ENCODE data around the gene NADK2. TPM values are rescaled to one million over a fixed set of nuclear protein-coding genes. Genes with fewer than 3 reads are reported as not detected.

The NADK2 gene
- polyA plus RNA-seq, 1 of the 3 experiments (the other 2 are of a cell fraction) = 7.6 TPM

DNA sequence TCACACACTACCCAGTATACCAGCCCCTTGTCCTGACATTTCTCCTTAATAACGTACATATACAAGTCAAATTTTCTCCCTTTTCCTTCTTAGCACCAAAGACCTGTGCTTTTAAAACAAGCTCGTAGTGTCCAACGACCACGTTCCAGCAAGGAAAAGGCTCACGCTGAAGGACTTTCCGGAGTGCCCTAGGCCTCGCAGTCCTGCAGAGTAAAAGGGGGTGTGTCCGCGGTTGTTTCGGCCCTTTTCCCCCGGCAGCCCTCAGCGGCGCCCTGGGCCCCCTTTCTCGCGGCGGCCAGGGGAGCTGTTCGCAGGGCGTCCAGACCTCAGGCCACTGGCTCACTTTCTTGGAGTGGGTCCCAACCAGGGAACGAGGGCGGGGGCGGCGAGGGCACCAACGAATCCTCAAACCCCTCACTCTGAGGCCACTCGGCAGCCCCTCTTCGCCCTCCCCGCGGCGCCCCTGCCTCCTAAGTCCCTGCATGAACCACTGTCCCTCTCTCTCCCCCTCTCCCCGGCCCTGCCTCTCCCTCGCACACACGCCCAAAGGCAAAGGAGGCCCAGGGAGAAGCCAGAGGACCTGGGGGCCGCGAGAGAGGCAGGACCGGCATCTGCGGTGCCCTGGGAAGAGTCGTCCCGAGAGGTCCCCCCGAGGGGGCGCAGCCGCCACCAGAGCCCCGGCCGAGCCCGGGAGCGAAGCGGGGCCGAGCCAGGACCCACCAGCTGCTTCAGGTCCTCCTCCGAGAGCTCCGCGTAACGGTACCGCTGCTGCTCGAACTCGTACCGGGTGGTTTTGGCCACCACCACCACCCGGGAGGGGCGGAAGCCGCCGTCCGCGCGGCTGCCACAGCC is 720 bp downstream of the NADK2 start:
- no peaks in the 10 kb centered on the region for H3K36me3 ChIP-seq (replicated peaks in 1 of 2; ENCODE audit: control insufficient read depth in 1 of 2, insufficient read depth in 2 of 2, low read length in 1 of 2)
- no peaks in the 10 kb centered on the region for H3K9me2 ChIP-seq
- ChIA-PET CTCF (interaction anchor here (0.6 to 2.3 kb wide), 32 partner anchors 8 to 455 kb away, joined by 3 to 17 read pairs (median 4); partner anchors contain the start of gene LMBRD2), POLR2A (interaction anchor here (0.9 to 2.0 kb wide), 8 partner anchors 9 to 90 kb away, joined by 3 to 11 read pairs (median 3); partner anchors contain the start of genes LMBRD2 and SKP2)
- peak; percentile 77 for DNase-seq
- H2AFZ ChIP-seq (ENCODE audit: low read depth) = peak overlapping the region; percentile 85
- H3F3A ChIP-seq (replicated peaks; ENCODE audit: insufficient read depth) = peaks cover 10% of the 10 kb centered on the region
- H3K4me2 ChIP-seq = peak overlapping the region; percentile 96
- no peaks in the 10 kb centered on the region for H3K27me3 ChIP-seq (ENCODE audit: insufficient read depth)
- WGBS (ENCODE audit: low lambda C conversion rate) = under 1% methylated on average over 26 of the region's 61 CpGs
- peak; percentile 33; the same call in 1 of the 2 replicates for TF ChIP-seq YY1 (IDR thresholded peaks at IDR 0.05; ENCODE audit: low read depth)
- TF ChIP-seq CHD2 (IDR thresholded peaks at IDR 0.05; ENCODE audit: low read length, partially characterized antibody) = no peak
- TF ChIP-seq, protein P1, sequence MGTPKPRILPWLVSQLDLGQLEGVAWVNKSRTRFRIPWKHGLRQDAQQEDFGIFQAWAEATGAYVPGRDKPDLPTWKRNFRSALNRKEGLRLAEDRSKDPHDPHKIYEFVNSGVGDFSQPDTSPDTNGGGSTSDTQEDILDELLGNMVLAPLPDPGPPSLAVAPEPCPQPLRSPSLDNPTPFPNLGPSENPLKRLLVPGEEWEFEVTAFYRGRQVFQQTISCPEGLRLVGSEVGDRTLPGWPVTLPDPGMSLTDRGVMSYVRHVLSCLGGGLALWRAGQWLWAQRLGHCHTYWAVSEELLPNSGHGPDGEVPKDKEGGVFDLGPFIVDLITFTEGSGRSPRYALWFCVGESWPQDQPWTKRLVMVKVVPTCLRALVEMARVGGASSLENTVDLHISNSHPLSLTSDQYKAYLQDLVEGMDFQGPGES (IDR thresholded peaks at IDR 0.05; ENCODE audit: low read depth, low read length) = no peak
- 0 out of 2 replicates have a peak, but pooled peaks have one; percentile 29 for TF ChIP-seq TAF1 (IDR thresholded peaks at IDR 0.05; ENCODE audit: borderline replicate concordance, low read depth, low read length)
- TF ChIP-seq REST (IDR thresholded peaks at IDR 0.05; ENCODE audit: low read depth, low read length) = 0 out of 2 replicates have a peak, but pooled peaks have one; percentile 14
- no peak for TF ChIP-seq JUND (IDR thresholded peaks at IDR 0.05)
- TF ChIP-seq EZH2phosphoT487 (IDR thresholded peaks at IDR 0.05; ENCODE audit: borderline replicate concordance, low read depth) = no peak
- TF ChIP-seq, protein P2, sequence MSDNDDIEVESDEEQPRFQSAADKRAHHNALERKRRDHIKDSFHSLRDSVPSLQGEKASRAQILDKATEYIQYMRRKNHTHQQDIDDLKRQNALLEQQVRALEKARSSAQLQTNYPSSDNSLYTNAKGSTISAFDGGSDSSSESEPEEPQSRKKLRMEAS (IDR thresholded peaks at IDR 0.05; ENCODE audit: low read depth) = peak; percentile 31; the same call in 1 of the 2 replicates
- no peak for TF ChIP-seq USF2 (IDR thresholded peaks at IDR 0.05; ENCODE audit: borderline replicate concordance, low read depth, low read length)
- peak; percentile 69 for TF ChIP-seq MXI1 (IDR thresholded peaks at IDR 0.05; ENCODE audit: low read depth, low read length)
- no peak for TF ChIP-seq RCOR1 (IDR thresholded peaks at IDR 0.05; ENCODE audit: low read length)
- peak overlapping the region; percentile 94 for H3K9ac ChIP-seq
- peak overlapping the region; percentile 90 to 92 for H3K27ac ChIP-seq (ENCODE audit: low read depth in 2 of 2, low read length in 1 of 2)
- peaks cover 21 to 28% of the 10 kb centered on the region in 2 experiments for H3K4me1 ChIP-seq (ENCODE audit: control insufficient read depth in 1 of 2, insufficient read depth in 2 of 2, low read depth in 1 of 2, low read length in 1 of 2)
- H3K9me3 ChIP-seq = no peaks in the 10 kb centered on the region
- H4K20me1 ChIP-seq (ENCODE audit: insufficient read depth) = no peaks in the 10 kb centered on the region
- peaks cover 48% of the 10 kb centered on the region for H3K79me2 ChIP-seq (ENCODE audit: insufficient read depth)
- H3K4me3 ChIP-seq (ENCODE audit: low read depth in 2 of 2, low read length in 1 of 2) = peak overlapping the region; percentile 87 to 89
